Natural killer cell (primary cell): ENCODE measurements around the gene FOXN4. TPM values are rescaled to one million over a fixed set of nuclear protein-coding genes. Genes with fewer than 3 reads are reported as not detected.

Experiments
- ATAC-seq, 3 donors: fragments of 150-1000 bp in 2 of 3; fragments of 200-7000 bp in 1 of 3; cut with Tn5 transposase; 1 replicate in 1 of 3; 2 replicates in 2 of 3; pipeline ENCODE4 v1.10.0; 2021; ENCODE audit warnings: mild to moderate bottlenecking in 2 of 3, moderate library complexity in 2 of 3
- DNase-seq, 2 donors: peaks; one replicate each; pipeline versions ENCODE4 v3.0.0 to v3.0.0-alpha.2; 2013 to 2021; ENCODE audit warnings: mixed read lengths in 1 of 2
- H3K27ac ChIP-seq: one replicate; pipeline ENCODE4 v1.5.1; 2013; ENCODE audit warnings: mild to moderate bottlenecking, low read length
- H3K27me3 ChIP-seq: one replicate; pipeline ENCODE4 v1.6.1; 2013; ENCODE audit warnings: low read length; ENCODE audit not compliant: control insufficient read depth, insufficient read depth
- H3K36me3 ChIP-seq: one replicate; pipeline ENCODE4 v1.6.1; 2013; ENCODE audit warnings: low read length; ENCODE audit not compliant: control insufficient read depth, insufficient read depth
- H3K4me1 ChIP-seq: one replicate; pipeline ENCODE4 v1.6.1; 2013; ENCODE audit warnings: low read length; ENCODE audit not compliant: control insufficient read depth, insufficient read depth
- H3K4me3 ChIP-seq: one replicate; pipeline ENCODE4 v1.5.1; 2013; ENCODE audit warnings: low read length
- H3K9me3 ChIP-seq: one replicate; pipeline ENCODE4 v1.6.1; 2013; ENCODE audit warnings: low read length; ENCODE audit not compliant: control insufficient read depth, insufficient read depth
- H3K27ac Mint-ChIP-seq, 2 donors: one replicate each; pipeline ENCODE4 v1.8.0; 2022; ENCODE audit warnings: mild to moderate bottlenecking in 2 of 2, mixed read lengths in 2 of 2, moderate library complexity in 1 of 2
- H3K27me3 Mint-ChIP-seq, 2 donors: one replicate each; pipeline ENCODE4 v1.8.0; 2022; ENCODE audit warnings: low read depth in 2 of 2, mixed read lengths in 2 of 2
- H3K36me3 Mint-ChIP-seq: one replicate; pipeline ENCODE4 v1.8.0; 2022; ENCODE audit warnings: mixed read lengths
- H3K4me1 Mint-ChIP-seq, 2 donors: one replicate each; pipeline ENCODE4 v1.8.0; 2022; ENCODE audit warnings: mixed read lengths in 2 of 2
- H3K4me3 Mint-ChIP-seq: one replicate; pipeline ENCODE4 v1.8.0; 2022; ENCODE audit warnings: mild to moderate bottlenecking, moderate library complexity, mixed read lengths
- H3K9me3 Mint-ChIP-seq, 2 donors: one replicate each; pipeline ENCODE4 v1.8.0; 2022; ENCODE audit warnings: mixed read lengths in 2 of 2
- WGBS: methylation state at CpG from one replicate; pipeline ENCODE4 v1.1.7; 2013; ENCODE audit warnings: missing lambda C conversion rate; ENCODE audit not compliant: insufficient coverage; 5-methylcytosine and 5-hydroxymethylcytosine counted together
- intact Hi-C: fragments of 100-400 bp; cut with micrococcal nuclease; formaldehyde crosslinking; loops from one replicate; pipeline ENCODE4 v1.14.2; 2022
- total RNA-seq, 4 donors: library from RNA; stranded (reverse); fragments of 120-200 nt in 1 of 4; gene quantifications; one replicate each; pipeline versions ENCODE4 v1.2.3 to v1.2.4, GENCODE V29; 2013 to 2022
- TF ChIP-seq, protein P1 (sequence below): fragments of 200-600 bp; IDR thresholded peaks from one replicate; pipeline ENCODE4 v1.8.0; 2022; ENCODE audit warnings: antibody characterized with exemption

The FOXN4 gene
- total RNA-seq, 3 donors from 2014 or later (not counting 1 experiment from before 2014, with no cell fraction given) = not detected

DNA sequence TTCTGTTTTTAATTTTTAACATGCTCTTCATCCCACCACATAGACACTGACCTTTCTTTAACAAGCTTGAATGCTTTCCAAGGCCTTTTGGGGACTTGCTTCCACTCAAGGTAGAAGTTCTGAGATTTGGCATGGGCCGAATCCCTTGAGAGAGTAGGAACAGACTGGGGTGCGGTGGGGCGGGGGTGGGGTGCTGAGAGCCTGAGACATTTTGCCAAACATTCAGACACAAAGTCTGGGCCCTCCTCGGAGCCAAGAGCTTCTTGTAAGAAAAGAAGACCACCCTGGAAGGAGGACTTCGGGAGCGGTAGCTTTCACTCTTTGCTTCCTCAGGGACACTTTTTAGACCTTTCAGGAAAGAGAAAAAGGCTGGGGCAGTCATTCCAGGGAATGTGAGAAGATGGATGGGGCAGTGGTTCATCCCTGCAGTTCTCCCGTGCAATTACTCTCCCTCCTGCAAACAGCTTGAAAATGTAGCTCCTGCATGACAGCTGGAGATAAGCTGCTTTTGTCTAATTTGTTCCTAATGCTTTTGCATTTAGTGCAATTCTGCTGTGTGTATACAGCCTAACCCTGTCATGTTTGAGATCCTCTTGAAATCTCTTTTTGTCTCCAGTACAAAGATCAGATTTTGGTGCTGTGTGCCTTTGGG, 22.3 kb upstream of the FOXN4 start:
- no peaks in the 10 kb centered on the region for H3K4me1 ChIP-seq
- no peaks in the 10 kb centered on the region for H3K4me1 Mint-ChIP-seq
- TF ChIP-seq, protein P1, sequence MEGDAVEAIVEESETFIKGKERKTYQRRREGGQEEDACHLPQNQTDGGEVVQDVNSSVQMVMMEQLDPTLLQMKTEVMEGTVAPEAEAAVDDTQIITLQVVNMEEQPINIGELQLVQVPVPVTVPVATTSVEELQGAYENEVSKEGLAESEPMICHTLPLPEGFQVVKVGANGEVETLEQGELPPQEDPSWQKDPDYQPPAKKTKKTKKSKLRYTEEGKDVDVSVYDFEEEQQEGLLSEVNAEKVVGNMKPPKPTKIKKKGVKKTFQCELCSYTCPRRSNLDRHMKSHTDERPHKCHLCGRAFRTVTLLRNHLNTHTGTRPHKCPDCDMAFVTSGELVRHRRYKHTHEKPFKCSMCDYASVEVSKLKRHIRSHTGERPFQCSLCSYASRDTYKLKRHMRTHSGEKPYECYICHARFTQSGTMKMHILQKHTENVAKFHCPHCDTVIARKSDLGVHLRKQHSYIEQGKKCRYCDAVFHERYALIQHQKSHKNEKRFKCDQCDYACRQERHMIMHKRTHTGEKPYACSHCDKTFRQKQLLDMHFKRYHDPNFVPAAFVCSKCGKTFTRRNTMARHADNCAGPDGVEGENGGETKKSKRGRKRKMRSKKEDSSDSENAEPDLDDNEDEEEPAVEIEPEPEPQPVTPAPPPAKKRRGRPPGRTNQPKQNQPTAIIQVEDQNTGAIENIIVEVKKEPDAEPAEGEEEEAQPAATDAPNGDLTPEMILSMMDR = no peak
- DNase-seq = no peak
- H3K9me3 ChIP-seq = no peaks in the 10 kb centered on the region
- no peaks in the 10 kb centered on the region for H3K36me3 ChIP-seq
- no peaks in the 10 kb centered on the region for H3K36me3 Mint-ChIP-seq
- no peaks in the 10 kb centered on the region for H3K27me3 ChIP-seq
- no peak overlapping the region for H3K4me3 ChIP-seq
- H3K4me3 Mint-ChIP-seq = no peak overlapping the region
- 91% methylated on average over 7 of the region's 7 CpGs for WGBS
- no peak for ATAC-seq
- H3K9me3 Mint-ChIP-seq = no peaks in the 10 kb centered on the region
- H3K27ac Mint-ChIP-seq = no peak overlapping the region
- intact Hi-C loops = no loop called here
- peaks cover 0 to 17% of the 10 kb centered on the region in 2 donors for H3K27me3 Mint-ChIP-seq
- no peak overlapping the region for H3K27ac ChIP-seq

GRCh38 chr12:109330282-109331230, 21.5 kb upstream of the FOXN4 start:
- TF ChIP-seq, protein P1 = no peak
- no peaks in the 10 kb centered on the region for H3K36me3 Mint-ChIP-seq
- H3K27me3 Mint-ChIP-seq = peaks cover 0 to 12% of the 10 kb centered on the region in 2 donors
- 87% methylated on average over 16 of the region's 16 CpGs for WGBS
- Histone ChIP-seq H3K9me3 (no peaks in the 10 kb centered on the region), H3K36me3 (no peaks in the 10 kb centered on the region), H3K27me3 (no peaks in the 10 kb centered on the region), H3K4me3 (no peak overlapping the region), H3K27ac (no peak overlapping the region), H3K4me1 (no peaks in the 10 kb centered on the region)
- DNase-seq (no peak), ATAC-seq (no peak)
- intact Hi-C loops = no loop called here
- no peak overlapping the region for H3K4me3 Mint-ChIP-seq
- H3K27ac Mint-ChIP-seq = no peak overlapping the region
- no peaks in the 10 kb centered on the region for H3K9me3 Mint-ChIP-seq
- H3K4me1 Mint-ChIP-seq = no peaks in the 10 kb centered on the region

DNA sequence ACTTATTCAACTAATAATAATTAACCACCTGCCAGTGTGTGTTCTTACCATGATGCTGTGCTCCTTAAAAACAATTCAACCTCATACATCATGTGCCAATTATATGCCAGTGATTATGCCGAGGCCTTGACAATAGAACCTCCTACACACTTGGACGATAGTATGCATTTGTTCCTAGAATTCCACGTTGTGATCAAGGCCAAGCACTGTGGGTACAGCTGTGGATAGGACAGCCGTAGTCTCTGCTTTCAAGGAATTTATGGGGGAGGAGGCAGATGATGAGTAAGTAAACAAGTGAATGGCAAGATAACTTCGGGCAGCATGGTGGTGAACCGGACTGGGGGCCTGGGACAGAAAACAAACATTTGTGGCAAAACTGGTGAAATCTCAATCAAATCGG, 20.6 kb upstream of the FOXN4 start:
- H3K27ac ChIP-seq = no peak overlapping the region
- ATAC-seq = no peak
- H3K9me3 Mint-ChIP-seq = no peaks in the 10 kb centered on the region
- H3K36me3 ChIP-seq = no peaks in the 10 kb centered on the region
- no peaks in the 10 kb centered on the region for H3K4me1 Mint-ChIP-seq
- H3K27me3 ChIP-seq = no peaks in the 10 kb centered on the region
- no peak overlapping the region for H3K4me3 Mint-ChIP-seq
- H3K27me3 Mint-ChIP-seq = peaks cover 0 to 8% of the 10 kb centered on the region in 2 donors
- intact Hi-C loops = no loop called here
- no peak overlapping the region for H3K27ac Mint-ChIP-seq
- TF ChIP-seq, protein P1 = no peak
- no peaks in the 10 kb centered on the region for H3K9me3 ChIP-seq
- H3K4me1 ChIP-seq = no peaks in the 10 kb centered on the region
- no peak overlapping the region for H3K4me3 ChIP-seq
- 85% methylated on average over 7 of the region's 7 CpGs for WGBS
- DNase-seq = no peak
- no peaks in the 10 kb centered on the region for H3K36me3 Mint-ChIP-seq
